Measurements from ENCODE around the gene EIF5A. TPM values are rescaled to one million over a fixed set of nuclear protein-coding genes. Genes with fewer than 3 reads are reported as not detected.

The EIF5A gene
- total RNA-seq, 1 experiment from 2014 or later = 1,142 TPM

DNA sequence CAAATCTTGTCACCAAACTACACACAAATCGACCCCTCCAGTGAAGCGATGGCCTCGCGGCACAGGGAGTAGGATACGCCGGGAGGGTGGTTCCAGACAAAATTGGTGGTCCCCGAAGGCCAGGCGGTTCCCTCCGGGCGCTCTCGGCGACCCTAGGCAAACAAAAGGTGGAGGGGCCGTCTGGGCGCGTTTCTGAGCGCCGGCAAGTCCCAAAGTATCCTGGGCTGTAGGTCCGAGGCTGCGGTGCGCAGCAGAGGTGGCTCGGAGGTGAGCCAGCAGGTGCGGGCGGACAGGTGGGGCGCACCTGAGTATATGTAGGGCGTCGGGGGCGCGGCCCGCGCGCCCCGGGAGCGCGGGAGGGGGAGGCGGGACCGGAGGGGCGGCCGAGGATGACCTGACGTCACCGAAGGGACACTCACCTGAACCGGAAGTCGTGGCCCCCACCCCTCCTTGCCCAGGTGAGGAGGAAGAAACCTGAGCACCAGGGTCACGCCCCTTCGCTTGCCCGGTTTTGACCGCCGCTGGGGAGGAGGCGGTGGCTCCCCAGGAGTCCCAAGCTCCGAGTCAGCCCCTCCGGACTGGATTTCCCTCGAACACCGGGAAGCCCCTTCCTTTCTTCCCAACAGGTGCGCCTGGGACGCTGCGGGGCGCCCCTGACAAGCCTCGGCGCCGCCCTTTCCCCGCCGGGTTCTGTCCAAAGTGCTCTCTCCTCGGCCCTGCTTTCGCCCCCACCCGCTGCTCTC lies 45.1 kb upstream of the EIF5A start, which contains the start of gene CLDN7:
TSS of gene CLDN7 (minus strand) at position 287 of the 743 bp plus-strand sequence. CDS start 435 bp downstream, outside the sequence.
- ChIA-PET CTCF (no interaction called here), POLR2A (interaction anchor here (1.1 to 3.9 kb wide), 3 partner anchors 21 to 43 kb away, joined by 3 to 31 read pairs (median 6); partner anchors contain the start of genes ACADVL, DLG4, GABARAP and PHF23)
- peaks cover 19% of the 10 kb centered on the region for H3K36me3 Mint-ChIP-seq (ENCODE audit: insufficient read depth, unreplicated experiment)
- H3K9me3 Mint-ChIP-seq (ENCODE audit: unreplicated experiment) = no peaks in the 10 kb centered on the region
- peaks cover 35% of the 10 kb centered on the region for H3K4me1 Mint-ChIP-seq (ENCODE audit: insufficient read depth, unreplicated experiment)
- TF ChIP-seq, protein P1, sequence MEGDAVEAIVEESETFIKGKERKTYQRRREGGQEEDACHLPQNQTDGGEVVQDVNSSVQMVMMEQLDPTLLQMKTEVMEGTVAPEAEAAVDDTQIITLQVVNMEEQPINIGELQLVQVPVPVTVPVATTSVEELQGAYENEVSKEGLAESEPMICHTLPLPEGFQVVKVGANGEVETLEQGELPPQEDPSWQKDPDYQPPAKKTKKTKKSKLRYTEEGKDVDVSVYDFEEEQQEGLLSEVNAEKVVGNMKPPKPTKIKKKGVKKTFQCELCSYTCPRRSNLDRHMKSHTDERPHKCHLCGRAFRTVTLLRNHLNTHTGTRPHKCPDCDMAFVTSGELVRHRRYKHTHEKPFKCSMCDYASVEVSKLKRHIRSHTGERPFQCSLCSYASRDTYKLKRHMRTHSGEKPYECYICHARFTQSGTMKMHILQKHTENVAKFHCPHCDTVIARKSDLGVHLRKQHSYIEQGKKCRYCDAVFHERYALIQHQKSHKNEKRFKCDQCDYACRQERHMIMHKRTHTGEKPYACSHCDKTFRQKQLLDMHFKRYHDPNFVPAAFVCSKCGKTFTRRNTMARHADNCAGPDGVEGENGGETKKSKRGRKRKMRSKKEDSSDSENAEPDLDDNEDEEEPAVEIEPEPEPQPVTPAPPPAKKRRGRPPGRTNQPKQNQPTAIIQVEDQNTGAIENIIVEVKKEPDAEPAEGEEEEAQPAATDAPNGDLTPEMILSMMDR (IDR thresholded peaks at IDR 0.05; ENCODE audit: unreplicated experiment) = no peak
- no peaks in the 10 kb centered on the region for H3K27me3 Mint-ChIP-seq (ENCODE audit: insufficient read depth, unreplicated experiment)
- H3K4me3 Mint-ChIP-seq (ENCODE audit: unreplicated experiment) = peak within 1 kb of the TSS; percentile 73
- peak; percentile 90 for DNase-seq (ENCODE audit: unreplicated experiment)
- no TSS peak for BruUV-seq (replicated peaks)
- H3K27ac Mint-ChIP-seq (ENCODE audit: low read depth, unreplicated experiment) = peak within 1 kb of the TSS; percentile 79
- intact Hi-C loops (cut with micrococcal nuclease) = no loop called here

DNA sequence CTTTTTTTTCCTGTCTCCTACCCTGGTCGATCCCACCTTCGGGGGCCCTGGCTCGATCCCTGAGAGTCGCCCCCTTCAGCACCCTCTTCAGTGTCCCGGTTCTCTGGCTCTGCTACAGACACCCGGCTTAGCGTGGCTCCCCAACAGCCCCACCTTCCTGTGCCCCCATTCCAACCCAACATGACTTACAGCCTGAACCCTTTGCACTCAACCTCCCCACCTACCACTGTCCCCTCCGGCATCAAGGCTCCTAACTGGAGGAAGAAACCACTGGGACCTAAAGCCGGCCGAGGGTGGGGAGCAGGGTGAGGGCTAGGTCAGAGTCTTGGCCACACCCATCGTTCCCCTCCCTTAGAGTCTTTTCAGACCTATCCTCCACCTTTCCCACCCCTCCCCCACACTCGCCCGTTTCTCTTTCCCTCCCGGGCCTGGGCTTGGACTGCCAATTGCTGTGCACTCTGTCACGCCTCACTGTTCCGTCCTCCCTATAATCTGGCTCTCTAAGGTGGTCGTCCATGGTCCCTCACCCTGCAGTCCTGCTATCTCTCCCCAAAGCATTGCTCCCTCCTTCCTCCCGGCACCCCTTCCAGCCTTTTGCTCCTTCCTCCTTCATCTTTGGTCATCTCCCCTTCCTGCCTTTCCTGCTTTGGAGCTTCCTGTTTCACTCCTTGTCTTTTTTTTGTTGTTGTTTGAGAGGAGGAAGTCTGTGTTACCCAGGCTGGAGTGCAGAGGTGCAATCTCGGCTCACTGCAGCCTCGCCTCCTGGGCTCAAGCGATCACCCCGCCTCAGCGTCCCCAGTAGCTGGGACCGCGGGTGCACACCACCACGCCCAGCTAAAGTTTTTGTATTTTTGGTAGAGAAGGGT lies 44.3 kb upstream of the EIF5A start:
- intact Hi-C loops (cut with micrococcal nuclease) = no loop called here
- Mint-ChIP-seq H3K4me1 (ENCODE audit: insufficient read depth, unreplicated experiment) (peaks cover 35% of the 10 kb centered on the region), H3K4me3 (ENCODE audit: unreplicated experiment) (peak overlapping the region; percentile 73), H3K9me3 (ENCODE audit: unreplicated experiment) (no peaks in the 10 kb centered on the region), H3K36me3 (ENCODE audit: insufficient read depth, unreplicated experiment) (peaks cover 11% of the 10 kb centered on the region), H3K27ac (ENCODE audit: low read depth, unreplicated experiment) (peak overlapping the region; percentile 76), H3K27me3 (ENCODE audit: insufficient read depth, unreplicated experiment) (no peaks in the 10 kb centered on the region)
- DNase-seq (ENCODE audit: unreplicated experiment) = peak; percentile 83
- BruUV-seq (replicated peaks) = no TSS peak
- CTCF ChIA-PET = interaction anchor here (0.7 to 1.4 kb wide), 2 partner anchors 17 to 1969 kb away, joined by 3 read pairs; no protein-coding TSS in a partner anchor
- POLR2A ChIA-PET = interaction anchor here (0.6 to 3.9 kb wide), 6 partner anchors 22 to 950 kb away, joined by 3 to 31 read pairs (median 4); partner anchors contain the start of genes GABARAP and SOX15
- TF ChIP-seq, protein P1 (IDR thresholded peaks at IDR 0.05; ENCODE audit: unreplicated experiment) = no peak

DNA sequence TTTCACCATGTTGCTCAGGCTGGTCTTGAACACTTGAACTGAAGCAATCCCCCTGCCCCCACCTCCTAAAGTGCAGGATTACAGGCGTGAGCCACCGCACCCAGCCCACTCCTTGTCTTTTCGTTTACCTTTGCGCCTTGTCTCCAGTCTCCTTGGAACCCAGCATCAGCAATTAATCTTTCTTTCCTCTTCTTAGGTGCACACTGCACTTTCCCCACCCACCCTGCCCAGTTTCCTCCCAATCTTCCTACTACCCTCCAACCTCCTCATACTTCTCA lies 43.7 kb upstream of the EIF5A start:
- Mint-ChIP-seq H3K4me3 (ENCODE audit: unreplicated experiment) (peak overlapping the region; percentile 73), H3K4me1 (ENCODE audit: insufficient read depth, unreplicated experiment) (peaks cover 35% of the 10 kb centered on the region), H3K9me3 (ENCODE audit: unreplicated experiment) (no peaks in the 10 kb centered on the region), H3K27me3 (ENCODE audit: insufficient read depth, unreplicated experiment) (no peaks in the 10 kb centered on the region), H3K36me3 (ENCODE audit: insufficient read depth, unreplicated experiment) (peaks cover 5% of the 10 kb centered on the region), H3K27ac (ENCODE audit: low read depth, unreplicated experiment) (peak overlapping the region; percentile 76)
- no TSS peak for BruUV-seq (replicated peaks)
- ChIA-PET POLR2A (interaction anchor here (0.6 to 3.9 kb wide), 8 partner anchors 17 to 950 kb away, joined by 3 to 31 read pairs (median 4); partner anchors contain the start of genes GABARAP and SOX15), CTCF (interaction anchor here (0.7 to 1.4 kb wide), 2 partner anchors 17 to 1969 kb away, joined by 3 read pairs; no protein-coding TSS in a partner anchor)
- TF ChIP-seq, protein P1 (IDR thresholded peaks at IDR 0.05; ENCODE audit: unreplicated experiment) = no peak
- no peak for DNase-seq (ENCODE audit: unreplicated experiment)
- intact Hi-C loops (cut with micrococcal nuclease) = no loop called here

DNA sequence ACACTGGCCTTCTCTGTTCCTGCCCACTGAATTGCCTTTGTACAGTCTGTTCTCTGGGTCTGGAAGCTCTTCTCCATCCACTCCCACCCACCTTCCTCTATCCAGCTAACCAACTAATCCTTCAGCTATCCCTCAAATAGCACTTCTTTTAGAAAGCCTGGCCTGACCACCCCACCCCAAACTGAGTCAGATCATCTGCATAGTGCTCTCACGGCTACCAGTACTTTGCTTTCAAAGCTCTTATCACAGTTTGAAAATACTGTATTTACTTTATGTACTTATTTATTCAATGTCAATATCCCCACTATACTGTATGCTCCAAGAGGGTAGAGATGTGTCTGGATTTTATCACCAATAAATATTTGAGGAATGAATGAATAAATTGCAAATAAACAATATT lies 40.6 kb upstream of the EIF5A start:
- no peak for DNase-seq (ENCODE audit: unreplicated experiment)
- CTCF ChIA-PET = interaction anchor here (0.6 to 1.5 kb wide), 6 partner anchors 29 to 363 kb away, joined by 3 to 4 read pairs (median 3); no protein-coding TSS in a partner anchor

More for the DNA sequence above, 40.6 kb upstream of the EIF5A start:
- Mint-ChIP-seq H3K36me3 (ENCODE audit: insufficient read depth, unreplicated experiment) (no peaks in the 10 kb centered on the region), H3K9me3 (ENCODE audit: unreplicated experiment) (no peaks in the 10 kb centered on the region), H3K4me1 (ENCODE audit: insufficient read depth, unreplicated experiment) (peaks cover 29% of the 10 kb centered on the region), H3K27ac (ENCODE audit: low read depth, unreplicated experiment) (no peak overlapping the region), H3K4me3 (ENCODE audit: unreplicated experiment) (no peak overlapping the region), H3K27me3 (ENCODE audit: insufficient read depth, unreplicated experiment) (no peaks in the 10 kb centered on the region)
- TF ChIP-seq, protein P1 (IDR thresholded peaks at IDR 0.05; ENCODE audit: unreplicated experiment) = no peak
- intact Hi-C loops (cut with micrococcal nuclease) = no loop called here
- no TSS peak for BruUV-seq (replicated peaks)
- POLR2A ChIA-PET = interaction anchor here (1.2 kb wide), 1 partner anchor 19 kb away, joined by 4 read pairs; no protein-coding TSS in a partner anchor

Measured in MCF 10A (cell line).